H1 (cell line): Measurements from ENCODE around the gene GDPD5. TPM values are rescaled to one million over a fixed set of nuclear protein-coding genes. Genes with fewer than 3 reads are reported as not detected.
A peak's percentile ranks its signal among the peaks of the same experiment; 100 is the strongest.

ENCODE experiments used
- CTCF ChIA-PET: fragments of 300-600 bp; sonication (Branson Sonifier 250); formaldehyde crosslinking; loops from one replicate; lab custom pipeline; 2021; ENCODE audit not compliant: partially characterized antibody; lab: Charles Lee
- POLR2A ChIA-PET: fragments of 300-600 bp; sonication (Branson Sonifier 250); formaldehyde crosslinking; loops from one replicate; lab custom pipeline; 2021; ENCODE audit warnings: inconsistent platforms; ENCODE audit not compliant: partially characterized antibody; lab: Charles Lee
- DNase-seq, 2 experiments: peaks; one replicate each; pipeline versions ENCODE4 v3.0.0 to v3.0.0-alpha.2; 2010 to 2022; ENCODE audit warnings: low spot score in 2 of 2, low read depth in 1 of 2, mixed read lengths in 1 of 2
- FAIRE-seq: peaks from 2 replicates; lab custom pipeline; 2011; peaks lifted over from hg19 to GRCh38; lab: Jason Lieb, UNC
- H2AFZ ChIP-seq: 2 replicates; pipeline ENCODE4 v1.8.1; 2012; ENCODE audit warnings: low read length, inconsistent platforms
- H2AK5ac ChIP-seq: 2 replicates; pipeline ENCODE4 v1.6.1; 2013; ENCODE audit warnings: low read depth, low read length
- H2BK120ac ChIP-seq: replicated peaks from 2 replicates; pipeline ENCODE3; 2013; ENCODE audit warnings: low read depth, low read length, inconsistent platforms
- H2BK12ac ChIP-seq: 2 replicates; pipeline ENCODE4 v1.6.1; 2013; ENCODE audit warnings: low read depth, low read length
- H2BK15ac ChIP-seq: 2 replicates; pipeline ENCODE4 v1.6.1; 2013; ENCODE audit warnings: low read length
- H2BK20ac ChIP-seq: 2 replicates; pipeline ENCODE4 v1.6.1; 2013; ENCODE audit warnings: low read length
- H2BK5ac ChIP-seq: 2 replicates; pipeline ENCODE4 v1.6.1; 2013; ENCODE audit warnings: low read depth, low read length
- H3K14ac ChIP-seq: 2 replicates; pipeline ENCODE4 v1.6.1; 2013; ENCODE audit warnings: inconsistent platforms; ENCODE audit not compliant: insufficient read length
- H3K18ac ChIP-seq: 2 replicates; pipeline ENCODE4 v1.6.1; 2013; ENCODE audit warnings: low read length; ENCODE audit errors: extremely low read depth
- H3K23ac ChIP-seq: 2 replicates; pipeline ENCODE4 v1.6.1; 2013; ENCODE audit warnings: inconsistent platforms; ENCODE audit not compliant: insufficient read length
- H3K23me2 ChIP-seq: 2 replicates; pipeline ENCODE4 v1.6.1; 2013; ENCODE audit warnings: low read depth, low read length
- H3K27ac ChIP-seq: 2 replicates; pipeline ENCODE4 v1.6.1; 2011; ENCODE audit warnings: low read depth, low read length, inconsistent platforms
- H3K27me3 ChIP-seq, 4 experiments: replicated peaks in 1 of 4; 1 replicate in 1 of 4; 2 replicates in 3 of 4; pipeline versions ENCODE4 v1.6.1 to v1.8.1; 2011 to 2013; ENCODE audit warnings: low read length in 3 of 4, mild to moderate bottlenecking in 3 of 4, inconsistent platforms in 2 of 4, mixed read lengths in 2 of 4, moderate library complexity in 1 of 4; ENCODE audit not compliant: control insufficient read depth in 3 of 4, insufficient read depth in 3 of 4; ENCODE audit errors: extremely low read depth in 1 of 4
- H3K36me3 ChIP-seq, 4 experiments: 2 replicates each; pipeline versions ENCODE4 v1.6.1 to v1.8.1; 2011 to 2013; ENCODE audit warnings: mild to moderate bottlenecking in 4 of 4, low read length in 3 of 4, moderate library complexity in 2 of 4, control low read depth in 1 of 4, inconsistent platforms in 1 of 4; ENCODE audit not compliant: insufficient read depth in 4 of 4, control insufficient read depth in 2 of 4
- H3K4ac ChIP-seq: replicated peaks from 2 replicates; pipeline ENCODE3; 2013; ENCODE audit warnings: low read length, low read depth, mixed read lengths, inconsistent platforms; ENCODE audit not compliant: insufficient read length
- H3K4me1 ChIP-seq, 4 experiments: replicated peaks in 1 of 4; 1 replicate in 1 of 4; 2 replicates in 3 of 4; pipeline versions ENCODE4 v1.6.1 to v1.8.1; 2011 to 2013; ENCODE audit warnings: low read length in 3 of 4, inconsistent platforms in 2 of 4, mixed read lengths in 1 of 4; ENCODE audit not compliant: insufficient read depth in 4 of 4, control insufficient read depth in 3 of 4
- H3K4me2 ChIP-seq, 2 experiments: 2 replicates each; pipeline versions ENCODE4 v1.6.1 to v1.8.1; 2011 to 2013; ENCODE audit warnings: low read depth in 2 of 2, low read length in 2 of 2, control low read depth in 1 of 2, inconsistent platforms in 1 of 2, mild to moderate bottlenecking in 1 of 2; ENCODE audit not compliant: insufficient read depth in 1 of 2
- H3K4me3 ChIP-seq, 4 experiments: fragments of 200-600, 300-600 bp in 1 of 4; sonication (generic), shearing (Covaris generic), sonication (Bioruptor Twin) in 1 of 4; 2 replicates each; pipeline versions ENCODE4 v1.5.1 to v1.8.1; 2011 to 2016; ENCODE audit warnings: low read length in 4 of 4, low read depth in 3 of 4, control low read depth in 2 of 4, inconsistent platforms in 2 of 4, mild to moderate bottlenecking in 2 of 4, mixed read lengths in 1 of 4, moderate library complexity in 1 of 4; ENCODE audit not compliant: insufficient read depth in 2 of 4; ENCODE audit errors: extremely low read depth in 1 of 4
- H3K56ac ChIP-seq: replicated peaks from 2 replicates; pipeline ENCODE3; 2013; ENCODE audit warnings: low read depth, mild to moderate bottlenecking, mixed read lengths, low read length, inconsistent platforms; ENCODE audit not compliant: insufficient read length
- H3K79me1 ChIP-seq: 2 replicates; pipeline ENCODE4 v1.6.1; 2013; ENCODE audit warnings: low read depth, low read length, control low read depth
- H3K79me2 ChIP-seq, 2 experiments: 2 replicates each; pipeline versions ENCODE4 v1.6.1 to v1.8.1; 2012 to 2013; ENCODE audit warnings: low read length in 2 of 2, mild to moderate bottlenecking in 2 of 2, inconsistent platforms in 1 of 2; ENCODE audit not compliant: insufficient read depth in 2 of 2, control insufficient read depth in 1 of 2
- H3K9ac ChIP-seq, 4 experiments: replicated peaks in 1 of 4; 1 replicate in 1 of 4; 2 replicates in 3 of 4; pipeline versions ENCODE4 v1.6.1 to v1.8.1; 2011 to 2013; ENCODE audit warnings: low read depth in 3 of 4, low read length in 3 of 4, control low read depth in 2 of 4, mild to moderate bottlenecking in 2 of 4, moderate library complexity in 2 of 4, inconsistent platforms in 1 of 4; ENCODE audit errors: extremely low read depth in 1 of 4
- H3K9me3 ChIP-seq, 2 experiments: 2 replicates each; pipeline versions ENCODE4 v1.6.1 to v1.8.1; 2012 to 2013; ENCODE audit warnings: mild to moderate bottlenecking in 2 of 2, moderate library complexity in 2 of 2, control low read depth in 1 of 2, inconsistent platforms in 1 of 2, low read depth in 1 of 2, low read length in 1 of 2, mixed read lengths in 1 of 2; ENCODE audit not compliant: insufficient read depth in 2 of 2
- H4K20me1 ChIP-seq, 2 experiments: replicated peaks in 1 of 2; 2 replicates each; pipeline versions ENCODE3 to v1.8.1; 2011 to 2013; ENCODE audit warnings: inconsistent platforms in 2 of 2, low read length in 2 of 2, mild to moderate bottlenecking in 1 of 2; ENCODE audit not compliant: insufficient read depth in 2 of 2, control insufficient read depth in 1 of 2
- H4K5ac ChIP-seq: 2 replicates; pipeline ENCODE4 v1.6.1; 2013; ENCODE audit warnings: low read length, low read depth, mixed read lengths, inconsistent platforms; ENCODE audit not compliant: insufficient read length
- H4K8ac ChIP-seq: 2 replicates; pipeline ENCODE4 v1.8.0; 2013; ENCODE audit warnings: mild to moderate bottlenecking, moderate library complexity, low read length, inconsistent platforms; ENCODE audit not compliant: insufficient read depth; ENCODE audit errors: extremely low read depth
- H4K91ac ChIP-seq: replicated peaks from 2 replicates; pipeline ENCODE3; 2013; ENCODE audit warnings: low read length, mixed read lengths, inconsistent platforms; ENCODE audit not compliant: insufficient read length
- PHF8 ChIP-seq: fragments of 200-600 bp; sonication (generic); conservative IDR thresholded peaks from 2 replicates; pipeline ENCODE4 v1.7.1; 2012; ENCODE audit warnings: low read depth, mild to moderate bottlenecking, inconsistent platforms, low read length, moderate library complexity
- SP1 ChIP-seq: IDR thresholded peaks from 2 replicates; pipeline ENCODE4 v1.6.1; 2011; ENCODE audit warnings: low read depth, low read length
- WGBS, 2 experiments: shearing (Covaris generic) in 1 of 2; methylation state at CpG; one replicate each; pipeline versions ENCODE4 v1.1.6 to v1.1.7; 2013 to 2015; ENCODE audit warnings: low lambda C conversion rate in 2 of 2, mixed read lengths in 2 of 2, inconsistent platforms in 1 of 2, low coverage in 1 of 2, missing lambda C conversion rate in 1 of 2; ENCODE audit not compliant: insufficient replicate concordance in 2 of 2, insufficient coverage in 1 of 2, insufficient read length in 1 of 2; ENCODE audit errors: extremely low coverage in 1 of 2, missing lambda C conversion rate in 1 of 2; 5-methylcytosine and 5-hydroxymethylcytosine counted together
- polyA plus RNA-seq, 7 experiments: library from polyadenylated mRNA; depleted of rRNA in 3 of 7; stranded (reverse) in 5 of 7; unstranded in 2 of 7; fragments of >200 nt in 5 of 7; fragments of 200-250 nt in 2 of 7; gene quantifications; 1 replicate in 5 of 7; 2 replicates in 1 of 7; 4 replicates in 1 of 7; pipeline versions ENCODE4 v1.2.1 to v1.2.3, GENCODE V29; 2011 to 2013; ENCODE audit warnings: missing spikeins in 2 of 7, mixed read lengths in 2 of 7
- total RNA-seq: library from RNA; stranded (reverse); fragmentation: NEBNext Ultra II Directional; extraction: Animal tissue kit (Norgen Biotek cat#: 25700); gene quantifications from 2 replicates; pipeline ENCODE4 v1.2.1, GENCODE V29; 2021

Gene GDPD5
- total and polyA plus RNA-seq, 2 of the 8 experiments (the other 6 are each of a cell fraction or from before 2014, with no cell fraction given) = 7.8 to 8.6 TPM

DNA sequence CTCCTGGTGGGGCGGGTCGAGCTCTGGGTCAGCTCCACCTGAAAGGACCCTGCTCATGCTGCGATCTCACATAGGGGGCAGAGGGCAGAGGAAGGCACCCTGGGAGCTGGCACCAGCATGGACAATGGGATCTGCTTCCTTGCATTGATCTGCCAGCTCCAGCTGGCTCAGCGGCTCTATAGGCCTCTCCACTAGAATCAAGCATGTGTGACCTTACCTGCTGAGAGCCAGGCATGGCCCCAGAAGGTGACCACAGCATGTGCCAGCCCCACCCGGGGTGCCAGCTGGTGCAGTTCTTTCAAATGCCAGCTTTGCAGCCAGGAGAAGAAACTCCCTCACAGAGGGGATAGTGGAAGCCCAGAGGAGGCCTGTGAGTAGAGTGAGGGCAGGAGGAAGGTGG lies 70.8 kb downstream of the GDPD5 start:
- H4K91ac ChIP-seq = no peak overlapping the region
- H2BK120ac ChIP-seq = no peak overlapping the region
- H2AK5ac ChIP-seq = no peak overlapping the region
- H2BK5ac ChIP-seq = no peak overlapping the region
- no peak overlapping the region for H3K56ac ChIP-seq
- H3K27me3 ChIP-seq = no peaks in the 10 kb centered on the region; a peak in 1 of 7 replicates
- H2AFZ ChIP-seq = no peak overlapping the region
- no peak overlapping the region for H3K4ac ChIP-seq
- no peaks in the 10 kb centered on the region for H3K79me1 ChIP-seq
- 0 out of 2 replicates have a peak, but pooled peaks cover 2% of the 10 kb centered on the region for H3K23me2 ChIP-seq
- no peaks in the 10 kb centered on the region for H4K20me1 ChIP-seq
- no peaks in the 10 kb centered on the region for H3K9me3 ChIP-seq
- H3K9ac ChIP-seq = no peak overlapping the region
- no peak overlapping the region; the same call in 1 of the 2 replicates for H3K18ac ChIP-seq
- no peak overlapping the region for H3K27ac ChIP-seq
- H4K8ac ChIP-seq = no peak overlapping the region
- no peak for DNase-seq
- H2BK12ac ChIP-seq = no peak overlapping the region
- H2BK15ac ChIP-seq = no peak overlapping the region
- H3K4me2 ChIP-seq = no peak overlapping the region
- no peak overlapping the region for H4K5ac ChIP-seq
- no peak overlapping the region for H2BK20ac ChIP-seq
- no peak for TF ChIP-seq SP1
- 0 out of 2 replicates have a peak, but pooled peaks have one; percentile 7 for TF ChIP-seq PHF8
- ChIA-PET POLR2A (interaction anchor here (0.8 to 3.0 kb wide), 5 partner anchors 11 to 108 kb away, joined by 3 to 13 read pairs (median 5); partner anchors contain the start of gene GDPD5), CTCF (interaction anchor here (0.9 to 31.5 kb wide), 11 partner anchors 10 to 347 kb away, joined by 3 to 603 read pairs (median 3); partner anchors contain the start of gene GDPD5)
- H3K23ac ChIP-seq = no peak overlapping the region
- H3K36me3 ChIP-seq = no peaks in the 10 kb centered on the region
- no peak overlapping the region for H3K4me3 ChIP-seq
- peaks cover 0 to 6% (median 0%) of the 10 kb centered on the region in 4 experiments; a peak in 3 of 7 replicates for H3K4me1 ChIP-seq
- no peaks in the 10 kb centered on the region for H3K79me2 ChIP-seq
- 90% methylated on average over 5 of the region's 5 CpGs; no CpG with 5 or more reads in 1 of the 2 experiments for WGBS, 2 experiments
- H3K14ac ChIP-seq = no peak overlapping the region
- no peak for FAIRE-seq
